ENCODE results near the gene GNAT3.

GRCh38 chr7:80450621-80451308, 61.1 kb downstream of the GNAT3 start:
- TF ChIP-seq, protein P1, sequence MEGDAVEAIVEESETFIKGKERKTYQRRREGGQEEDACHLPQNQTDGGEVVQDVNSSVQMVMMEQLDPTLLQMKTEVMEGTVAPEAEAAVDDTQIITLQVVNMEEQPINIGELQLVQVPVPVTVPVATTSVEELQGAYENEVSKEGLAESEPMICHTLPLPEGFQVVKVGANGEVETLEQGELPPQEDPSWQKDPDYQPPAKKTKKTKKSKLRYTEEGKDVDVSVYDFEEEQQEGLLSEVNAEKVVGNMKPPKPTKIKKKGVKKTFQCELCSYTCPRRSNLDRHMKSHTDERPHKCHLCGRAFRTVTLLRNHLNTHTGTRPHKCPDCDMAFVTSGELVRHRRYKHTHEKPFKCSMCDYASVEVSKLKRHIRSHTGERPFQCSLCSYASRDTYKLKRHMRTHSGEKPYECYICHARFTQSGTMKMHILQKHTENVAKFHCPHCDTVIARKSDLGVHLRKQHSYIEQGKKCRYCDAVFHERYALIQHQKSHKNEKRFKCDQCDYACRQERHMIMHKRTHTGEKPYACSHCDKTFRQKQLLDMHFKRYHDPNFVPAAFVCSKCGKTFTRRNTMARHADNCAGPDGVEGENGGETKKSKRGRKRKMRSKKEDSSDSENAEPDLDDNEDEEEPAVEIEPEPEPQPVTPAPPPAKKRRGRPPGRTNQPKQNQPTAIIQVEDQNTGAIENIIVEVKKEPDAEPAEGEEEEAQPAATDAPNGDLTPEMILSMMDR (IDR thresholded peaks at IDR 0.05; ENCODE audit: low read depth, low read length, missing input control): no peak
- TF ChIP-seq EGR1 (IDR thresholded peaks at IDR 0.05; ENCODE audit: low read depth in 2 of 2): no peak
- TF ChIP-seq, protein P2, sequence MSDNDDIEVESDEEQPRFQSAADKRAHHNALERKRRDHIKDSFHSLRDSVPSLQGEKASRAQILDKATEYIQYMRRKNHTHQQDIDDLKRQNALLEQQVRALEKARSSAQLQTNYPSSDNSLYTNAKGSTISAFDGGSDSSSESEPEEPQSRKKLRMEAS (IDR thresholded peaks at IDR 0.05): no peak
- TF ChIP-seq TAF1 (conservative IDR thresholded peaks at IDR 0.05): no peak

Measured in liver (tissue), 3 donors.